ENCODE measurements around the gene ARL17B. TPM values are rescaled to one million over a fixed set of nuclear protein-coding genes. Genes with fewer than 3 reads are reported as not detected.
"Not testable (repeated sequence)": the region's sequence is repeated elsewhere in the genome, so short reads cannot be mapped to it uniquely, and the experiment has no call there.

ARL17B gene
- total RNA-seq, 1 donor from 2014 or later = 9.4 TPM

DNA sequence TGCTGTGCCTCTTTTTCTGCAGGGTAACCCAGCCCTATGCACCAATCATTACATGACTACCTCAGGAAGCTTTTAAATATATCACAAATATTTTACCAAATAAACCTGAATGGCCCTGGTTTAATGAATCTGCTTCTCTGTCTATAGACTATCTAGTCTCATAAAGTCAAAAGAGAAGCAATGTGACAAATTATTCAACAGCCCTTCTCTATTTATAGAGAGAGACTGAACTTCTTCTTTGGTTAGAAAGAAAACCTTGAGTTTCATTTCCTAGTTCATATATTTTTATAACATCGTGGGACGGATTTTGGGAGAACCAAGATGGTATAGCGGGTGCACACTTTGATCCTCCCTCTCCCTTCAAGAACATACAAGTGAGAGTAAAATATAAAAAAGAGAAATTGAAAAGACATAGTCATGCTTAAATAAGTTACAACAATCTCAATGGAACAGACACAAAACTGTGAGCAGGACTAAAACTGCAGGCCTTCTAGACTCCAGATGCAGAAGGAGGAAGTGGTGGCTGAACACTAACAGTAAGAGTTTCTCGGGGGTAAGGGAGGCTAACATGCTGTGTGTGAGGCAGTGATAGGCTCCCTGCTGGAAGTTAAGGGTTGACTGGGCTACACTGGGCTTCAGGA lies 70.5 kb downstream of the ARL17B start:
- not testable (repeated sequence) for DNase-seq (ENCODE audit: low spot score)

- DNase-seq (ENCODE audit: low spot score) = not testable (repeated sequence)
Measured at GRCh38 chr17:46287587-46287986, 74.0 kb downstream of the ARL17B start.

GRCh38 chr17:46286764-46287221 lies 74.8 kb downstream of the ARL17B start:
- DNase-seq (ENCODE audit: low spot score) = not testable (repeated sequence)

DNA sequence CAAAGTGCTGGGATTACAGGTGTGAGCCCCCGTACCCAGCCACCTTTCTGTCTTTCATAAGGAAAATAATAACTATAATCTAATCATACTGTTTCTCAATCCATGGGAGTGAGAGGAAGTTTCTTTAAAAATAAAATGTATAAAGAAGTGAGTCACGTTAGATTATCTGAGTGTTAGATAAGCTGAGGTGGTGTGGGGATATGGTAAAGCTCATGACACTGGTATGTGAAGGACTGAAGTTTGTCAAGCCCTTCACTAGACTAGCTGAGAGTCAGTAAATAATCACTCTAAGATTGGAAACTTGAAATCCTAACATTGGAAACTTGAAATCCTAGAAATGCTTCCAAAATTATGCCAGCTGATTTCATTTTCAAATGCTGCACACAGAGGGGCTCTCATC lies 76.1 kb downstream of the ARL17B start:
- not testable (repeated sequence) for DNase-seq (ENCODE audit: low spot score)

GRCh38 chr17:46284467-46284866 lies 77.1 kb downstream of the ARL17B start:
- DNase-seq (ENCODE audit: low spot score) = not testable (repeated sequence)

DNA sequence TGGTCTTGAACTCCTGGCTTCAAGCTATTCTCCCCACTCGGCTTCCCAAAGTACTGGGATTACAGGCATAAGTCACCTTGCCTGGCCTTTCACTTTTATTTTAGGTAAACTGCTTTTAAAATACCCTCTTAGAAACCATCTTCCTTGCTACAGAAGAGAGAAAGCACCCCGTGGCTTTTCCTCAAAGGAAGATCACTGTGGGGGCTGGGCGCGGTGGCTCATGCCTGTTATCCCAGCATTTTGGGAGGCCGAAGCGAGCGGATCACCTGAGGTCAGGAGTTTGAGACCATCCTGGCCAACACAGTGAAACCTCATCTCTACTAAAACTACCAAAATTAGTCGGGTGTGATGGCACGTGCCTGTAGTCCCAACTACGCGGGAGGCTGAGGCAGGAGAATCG lies 78.9 kb downstream of the ARL17B start:
- not testable (repeated sequence) for DNase-seq (ENCODE audit: low spot score)

DNA sequence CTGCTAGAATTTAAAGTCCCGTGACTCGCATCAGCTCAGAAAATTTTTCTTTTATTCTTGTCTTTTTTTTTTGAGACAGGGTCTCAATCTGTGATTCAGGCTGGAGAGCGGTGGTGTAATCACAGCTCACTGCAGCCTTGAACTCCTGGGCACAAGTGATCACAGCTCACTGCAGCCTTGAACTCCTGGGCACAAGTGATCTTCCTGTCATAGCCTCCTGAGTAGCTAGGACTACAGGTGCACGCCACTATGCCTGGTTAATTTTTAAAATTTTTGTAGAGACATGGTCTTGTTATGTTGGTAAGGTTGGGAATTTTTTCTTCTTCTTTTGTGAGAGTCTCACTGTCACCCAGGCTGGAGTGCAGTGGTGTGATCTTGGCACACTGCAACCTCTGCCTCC lies 80.2 kb downstream of the ARL17B start:
- DNase-seq (ENCODE audit: low spot score) = not testable (repeated sequence)

DNA sequence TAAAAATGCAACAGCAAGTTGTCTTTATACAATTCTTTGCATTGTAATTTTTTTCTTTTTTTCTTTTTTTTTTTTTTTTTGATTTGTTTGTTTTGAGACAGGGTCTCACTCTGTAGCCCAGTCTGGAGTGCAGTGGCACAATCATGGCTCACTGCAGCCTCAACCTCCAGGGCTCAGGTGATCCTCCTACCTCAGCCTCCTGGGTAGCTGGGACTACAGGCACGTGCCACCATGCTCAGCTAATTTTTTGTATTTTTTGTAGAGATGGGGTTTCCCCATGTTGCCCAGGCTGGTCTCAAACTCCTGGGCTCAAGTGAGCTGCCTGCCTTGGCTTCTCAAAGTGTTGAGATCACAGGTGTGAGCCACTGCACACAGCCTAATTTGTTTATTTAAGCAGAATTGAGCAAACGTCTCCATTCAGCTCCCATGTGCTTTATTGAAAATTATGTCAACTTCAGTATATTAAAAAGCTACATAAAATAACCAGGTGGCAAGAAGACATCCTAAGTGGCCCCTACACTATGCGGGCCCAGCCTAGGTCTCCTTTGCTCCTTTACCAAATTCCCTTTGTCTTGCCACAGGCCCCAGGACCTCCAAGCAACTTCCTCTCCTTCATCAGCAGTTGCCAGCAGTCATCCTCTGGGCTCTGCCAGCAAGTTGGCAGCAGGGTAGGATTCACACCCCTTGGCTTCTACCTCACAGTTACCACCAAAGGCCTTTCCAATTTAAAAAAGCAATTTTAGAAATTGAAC lies 84.7 kb downstream of the ARL17B start:
- peak; percentile 87 for DNase-seq (ENCODE audit: low spot score)

GRCh38 chr17:46274238-46274637 lies 87.3 kb downstream of the ARL17B start:
- DNase-seq (ENCODE audit: low spot score) = no peak

GRCh38 chr17:46273541-46274236 lies 87.9 kb downstream of the ARL17B start:
- DNase-seq (ENCODE audit: low spot score) = no peak

- no peak for DNase-seq (ENCODE audit: low spot score)
Measured at GRCh38 chr17:46270032-46270431, 91.5 kb downstream of the ARL17B start.

DNA sequence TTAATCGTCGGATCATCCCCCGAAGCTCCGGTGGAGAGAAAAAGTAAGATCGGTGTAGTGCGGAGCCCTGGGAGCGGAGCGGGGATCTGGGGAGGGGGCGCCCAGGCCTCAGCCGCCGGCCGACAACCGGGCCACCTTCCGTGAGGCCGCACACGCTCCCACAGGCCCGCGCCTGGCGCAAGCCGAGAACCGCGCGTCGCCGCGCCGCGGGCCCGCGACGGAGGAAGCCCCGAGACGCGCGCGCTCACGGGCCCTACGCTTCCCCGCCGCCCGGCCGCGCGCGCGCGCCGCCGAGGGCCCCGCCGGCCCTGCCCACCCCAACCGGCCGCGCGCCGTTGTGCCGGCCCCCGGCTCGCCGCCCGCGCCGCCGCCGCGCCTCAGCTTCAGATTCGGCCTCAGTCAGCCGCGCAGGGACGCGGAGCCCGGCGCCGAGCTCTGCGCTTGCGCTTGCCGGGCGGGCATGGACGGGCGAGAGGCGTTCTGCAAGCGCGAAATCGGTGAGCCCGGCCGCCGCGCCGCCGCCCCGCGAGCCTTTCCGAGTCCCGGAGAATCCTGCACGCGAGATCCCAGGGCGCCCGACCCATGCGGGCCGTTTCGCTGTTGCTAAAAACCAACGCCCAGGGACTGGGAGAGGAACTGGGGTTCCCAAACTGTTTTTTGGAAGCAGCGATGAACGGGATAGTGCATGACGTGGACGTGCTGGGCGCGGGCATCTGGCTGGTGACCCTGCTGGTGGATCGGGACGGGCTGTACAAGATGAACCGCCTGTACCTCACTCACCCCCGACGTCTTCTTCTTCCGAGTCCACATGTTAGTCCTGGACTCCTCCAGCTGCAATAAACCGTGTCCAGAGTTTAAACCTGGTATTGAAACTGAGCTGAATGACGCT lies 94.7 kb downstream of the ARL17B start:
- peak; percentile 97 for DNase-seq (ENCODE audit: low spot score)

- peak; percentile 89 for DNase-seq (ENCODE audit: low spot score)
Measured at GRCh38 chr17:46266063-46266655, 95.4 kb downstream of the ARL17B start.

DNA sequence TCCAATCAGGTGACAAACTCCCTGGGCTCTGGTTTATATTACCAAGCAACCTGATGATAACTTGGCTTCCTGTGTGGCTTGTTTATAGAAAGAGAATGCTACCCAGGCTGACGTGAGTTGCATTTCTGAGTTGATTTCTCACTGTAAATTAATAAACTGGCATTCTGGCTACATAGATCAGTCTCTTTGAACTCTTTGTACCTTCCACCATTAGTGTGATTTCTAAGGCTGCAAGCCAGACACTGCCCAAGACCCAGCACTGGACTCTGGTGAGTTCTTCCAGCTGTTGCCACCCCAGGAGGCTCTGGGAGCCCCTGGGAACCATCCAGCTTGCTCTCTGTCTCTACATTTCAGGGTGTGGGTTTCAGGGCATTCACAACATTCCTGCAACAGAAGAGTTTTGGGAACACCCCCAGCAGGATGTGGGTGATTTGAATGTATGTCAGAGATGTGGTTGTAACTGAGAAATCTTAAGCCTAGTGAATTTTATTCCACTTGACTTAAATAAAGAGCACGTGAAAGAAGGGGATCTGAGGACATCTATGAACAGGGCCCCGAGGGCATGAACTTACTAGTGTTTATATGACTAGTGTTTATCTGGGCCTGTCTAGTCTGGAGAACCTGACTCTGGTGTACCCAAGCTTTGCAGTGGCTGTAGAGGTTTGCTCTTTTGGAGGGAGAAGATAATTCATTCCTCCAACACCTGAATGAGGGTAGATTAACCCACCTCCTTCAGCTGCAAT lies 96.9 kb downstream of the ARL17B start:
- DNase-seq (ENCODE audit: low spot score) = no peak

DNA sequence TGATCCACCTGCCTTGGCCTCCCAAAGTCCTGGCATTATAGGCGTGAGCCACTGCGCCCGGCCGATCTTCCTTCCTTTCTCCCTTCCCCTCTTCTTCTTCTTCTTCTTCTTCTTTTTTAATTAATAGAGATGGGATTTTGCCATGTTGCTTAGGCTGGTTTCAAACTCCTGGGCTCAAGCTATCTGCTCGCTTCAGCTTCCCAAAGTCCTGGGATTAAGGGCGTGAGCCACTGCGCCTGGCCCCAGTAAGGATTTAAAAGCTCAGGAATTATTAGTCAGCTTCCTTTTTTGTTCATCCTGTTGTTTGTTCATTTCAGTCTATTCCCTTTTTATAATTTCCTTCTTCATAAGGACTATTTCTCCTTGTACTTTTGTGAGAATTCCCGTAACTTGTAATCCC lies 99.3 kb downstream of the ARL17B start:
- no peak for DNase-seq (ENCODE audit: low spot score)

GRCh38 chr17:46259845-46260661 lies 101.5 kb downstream of the ARL17B start:
- DNase-seq (ENCODE audit: low spot score) = peak; percentile 85

DNA sequence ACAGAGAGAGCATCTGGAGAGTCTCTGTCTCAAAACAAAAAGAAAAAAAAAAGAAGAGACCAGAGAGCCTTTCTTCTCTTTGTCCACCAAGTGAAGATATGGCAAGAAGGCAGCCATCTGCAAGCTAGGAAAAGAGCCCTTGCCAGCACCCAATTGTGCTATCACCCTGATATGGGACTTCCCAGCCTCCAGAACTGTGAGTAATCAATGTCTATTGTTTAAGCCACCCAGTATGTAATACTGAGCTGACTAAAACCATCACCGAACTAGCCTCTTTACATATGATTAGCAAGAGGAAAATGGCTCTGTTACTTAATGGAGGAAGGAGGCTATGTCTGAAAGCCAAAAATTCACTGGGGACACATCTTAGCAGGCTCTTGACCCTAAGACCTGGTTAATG lies 105.2 kb downstream of the ARL17B start:
- not testable (repeated sequence) for DNase-seq (ENCODE audit: low spot score)

- not testable (repeated sequence) for DNase-seq (ENCODE audit: low spot score)
Measured at GRCh38 chr17:46254215-46254614, 107.4 kb downstream of the ARL17B start.

DNA sequence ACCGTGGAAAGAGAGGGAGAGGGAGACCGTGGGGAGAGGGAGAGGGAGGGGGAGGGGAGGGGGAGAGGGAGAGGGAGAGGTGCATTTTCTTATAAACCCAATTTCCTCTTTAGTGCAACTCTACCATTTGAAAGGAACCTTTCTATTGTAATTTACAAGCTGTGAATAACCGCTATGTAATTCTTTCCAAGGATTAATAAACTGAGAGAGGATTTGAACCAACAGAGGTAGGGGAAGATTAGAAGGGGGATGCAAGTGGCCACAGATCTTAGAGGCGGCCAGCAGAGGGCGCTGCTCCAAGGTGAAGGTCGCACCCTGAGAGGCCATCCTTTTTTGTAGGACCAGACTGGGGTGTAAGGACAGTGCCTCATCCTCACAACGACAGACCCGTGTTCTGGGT lies 107.8 kb downstream of the ARL17B start:
- peak; percentile 91 for DNase-seq (ENCODE audit: low spot score)
